AML-193 (cell line): ENCODE measurements around the gene FBXW4.

Source experiments
- DNase-seq, 2 experiments: peaks; one replicate each; lab custom pipeline; 2025; lab: John Stamatoyannopoulos, UW

Gene FBXW4

GRCh38 chr10:101696632-101697031 is 1.7 kb upstream of the FBXW4 start:
- DNase-seq, result no peak

DNA sequence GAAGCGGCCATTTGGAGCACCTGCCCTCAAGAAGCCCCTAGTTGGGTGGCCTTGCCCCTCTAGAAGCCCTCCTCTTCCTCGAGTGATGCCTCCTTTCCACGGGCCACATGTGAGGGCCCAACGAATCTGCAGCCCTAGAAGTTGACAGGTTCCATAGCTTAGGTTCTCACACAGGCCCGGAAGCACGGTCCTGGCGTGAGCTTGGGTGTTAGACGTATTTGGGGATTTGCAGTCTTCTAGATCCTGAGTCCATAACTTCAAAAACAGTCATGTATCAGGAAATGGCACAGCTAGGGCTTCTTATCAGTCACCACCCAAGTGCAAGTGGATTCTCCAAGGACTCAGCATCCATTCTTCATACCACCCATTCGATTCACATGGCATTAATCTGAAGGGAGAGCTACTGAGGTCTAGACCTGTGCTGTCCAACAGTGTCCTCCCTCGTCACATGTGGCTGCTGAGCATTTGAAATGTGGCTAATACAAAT is 477 bp upstream of the FBXW4 start:
- no peak for DNase-seq

DNA sequence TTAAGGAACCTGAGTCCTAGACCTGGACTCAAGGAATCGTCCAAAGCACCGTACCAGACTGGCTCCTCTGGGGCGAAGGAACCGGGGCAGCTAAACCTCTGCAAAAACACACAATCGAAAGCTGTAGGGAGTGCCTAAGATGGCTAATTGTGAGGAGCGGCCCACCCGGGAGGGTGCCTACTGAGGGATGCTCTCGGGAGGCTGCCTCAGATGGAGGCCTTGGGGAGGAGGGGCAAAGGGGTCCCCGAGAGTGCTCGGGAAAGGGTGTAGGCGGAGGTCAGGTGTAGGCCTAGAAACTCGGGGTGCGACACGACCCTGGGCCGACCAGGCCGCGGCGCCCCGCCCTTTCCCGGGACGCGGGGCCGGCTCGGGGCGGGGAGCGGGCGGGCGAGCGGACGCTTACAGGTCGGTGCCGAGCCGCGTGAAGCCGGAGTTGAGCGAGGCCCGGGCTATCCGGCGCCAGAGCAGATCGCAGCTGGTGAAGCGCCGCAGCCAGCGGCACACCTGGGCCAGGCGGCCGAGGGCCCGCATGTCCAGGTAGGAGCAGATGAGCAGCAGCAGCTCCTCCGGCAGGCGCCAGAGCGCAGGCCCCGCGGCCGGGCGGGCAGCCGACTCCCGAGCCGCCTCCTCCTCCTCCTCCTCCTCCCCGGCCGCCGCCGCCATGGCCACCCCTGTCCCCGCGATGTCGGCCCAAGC is 844 bp downstream of the FBXW4 start:
- DNase-seq, result peak in 1 of 2 experiments; percentile 28

GRCh38 chr10:101693651-101693977 is 1.4 kb downstream of the FBXW4 start:
- no peak for DNase-seq

DNA sequence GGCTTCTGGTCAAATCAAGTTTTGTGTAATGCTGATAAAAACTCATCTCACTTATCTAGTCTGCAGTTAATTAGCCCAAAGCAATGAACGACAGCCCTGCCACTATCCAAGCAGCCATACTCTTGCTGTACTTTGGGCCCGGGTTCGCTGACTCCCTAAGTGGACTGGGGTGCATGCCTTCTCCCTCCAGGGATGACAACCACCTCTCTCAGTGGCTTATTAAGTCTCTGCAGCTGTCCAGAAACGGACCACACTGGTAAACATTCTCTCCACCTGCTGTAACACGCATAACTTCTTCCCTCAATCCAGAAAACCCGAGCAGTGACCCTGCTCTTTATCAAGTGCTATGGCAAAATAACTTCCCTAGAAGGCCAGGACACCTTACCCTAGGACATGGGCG is 3.9 kb downstream of the FBXW4 start:
- no peak for DNase-seq

GRCh38 chr10:101690461-101690860 is 4.5 kb downstream of the FBXW4 start:
- no peak for DNase-seq

DNA sequence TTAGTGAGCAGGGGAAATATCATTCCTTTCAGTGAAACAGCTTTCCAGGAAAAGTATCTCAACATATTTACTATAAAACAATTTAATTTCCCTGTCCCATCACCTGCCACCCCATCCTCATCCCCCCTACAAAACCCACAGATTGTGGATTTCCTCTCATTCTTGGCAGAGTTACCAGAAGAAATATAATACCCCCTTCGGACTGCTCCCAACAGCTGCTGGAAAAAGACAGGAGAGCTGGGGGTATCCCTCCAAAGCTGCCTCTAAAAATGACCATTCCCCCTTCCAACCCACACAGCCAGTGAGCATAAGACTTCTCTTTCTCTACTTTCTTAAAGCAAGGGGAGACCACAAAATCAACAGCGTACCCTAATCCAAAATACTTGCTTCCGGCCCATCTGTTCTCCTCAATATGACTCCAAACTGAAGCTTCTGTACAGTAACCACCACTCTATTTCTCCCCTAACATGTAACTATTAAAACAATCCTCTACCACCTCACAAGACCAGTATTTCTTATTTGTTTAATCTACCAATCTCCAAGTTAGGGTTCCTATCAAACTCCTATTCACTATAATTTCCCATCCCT is 7.8 kb downstream of the FBXW4 start:
- DNase-seq, result no peak

DNA sequence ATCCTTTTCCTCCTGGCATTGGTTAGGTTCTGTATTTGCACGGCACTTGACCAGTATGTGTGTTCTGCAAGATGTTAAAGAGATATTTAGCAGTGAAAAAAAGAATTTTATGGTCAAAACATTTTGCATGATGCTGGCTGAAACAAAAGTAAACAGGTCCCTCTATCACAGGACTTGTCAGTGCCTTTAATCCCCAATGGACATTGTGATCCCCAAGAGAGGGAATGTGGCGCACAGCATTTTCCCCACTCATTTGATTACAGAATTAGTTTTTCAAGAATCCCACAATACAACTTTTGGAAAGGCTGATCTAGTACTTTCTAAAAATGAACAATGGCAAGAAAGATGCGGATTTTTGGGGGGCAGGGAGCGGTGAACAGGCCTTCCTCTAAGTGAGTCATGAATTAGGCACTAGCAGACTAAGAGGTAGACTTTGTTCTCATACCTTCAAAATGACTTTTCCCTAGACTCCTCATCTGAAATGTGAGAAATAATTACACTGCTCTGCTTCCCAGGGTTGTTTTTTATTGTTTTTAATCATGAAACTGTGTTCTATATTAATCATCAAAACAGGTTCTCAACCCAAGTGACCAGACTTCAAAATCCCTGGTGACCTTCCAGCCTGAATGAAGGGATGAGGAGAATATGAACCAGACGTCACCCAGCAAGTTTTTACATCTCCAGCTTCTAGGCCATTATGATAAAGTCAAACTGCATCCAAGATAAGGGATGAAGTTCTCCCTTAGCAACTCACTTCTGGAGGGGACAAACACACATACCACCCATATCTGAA is 8.6 kb downstream of the FBXW4 start:
- no peak for DNase-seq

DNA sequence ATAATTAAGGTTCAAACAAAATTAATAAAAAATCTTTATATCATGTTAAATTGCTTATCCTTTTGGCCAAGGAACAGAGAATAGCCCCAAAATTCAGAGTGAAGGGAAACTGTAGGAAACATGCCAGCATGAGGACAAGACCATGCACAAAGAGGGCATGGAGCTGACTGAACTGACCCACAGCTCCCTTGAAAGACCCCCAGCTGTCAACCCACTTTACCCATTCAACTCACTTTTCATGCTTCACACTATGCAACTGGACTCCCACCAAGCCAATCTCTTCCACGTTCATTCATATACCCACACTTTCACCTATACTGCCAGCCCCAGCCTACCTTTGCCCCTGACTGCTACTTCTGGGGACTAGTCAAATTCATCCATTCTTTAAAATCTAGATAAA is 10.2 kb downstream of the FBXW4 start:
- DNase-seq, result no peak

DNA sequence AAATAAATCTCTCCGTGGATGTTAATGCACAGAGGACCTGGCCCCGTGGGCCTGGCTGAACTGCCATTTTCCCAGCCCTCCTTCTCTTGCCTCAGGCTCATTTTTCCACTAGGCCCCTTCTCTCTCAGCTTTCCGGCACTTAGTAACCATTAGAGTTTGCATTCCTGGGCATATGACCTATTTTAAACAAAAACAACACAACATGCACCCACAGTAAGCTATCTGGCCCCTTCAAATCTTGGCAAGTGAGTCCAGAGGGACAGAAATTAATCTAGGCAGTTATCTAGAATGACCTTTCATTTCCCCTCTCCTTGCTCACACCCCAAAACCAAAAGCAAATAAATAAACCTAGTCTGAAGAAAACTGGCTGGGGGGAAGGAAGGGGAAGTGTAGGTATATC is 11.7 kb downstream of the FBXW4 start:
- DNase-seq, result no peak

DNA sequence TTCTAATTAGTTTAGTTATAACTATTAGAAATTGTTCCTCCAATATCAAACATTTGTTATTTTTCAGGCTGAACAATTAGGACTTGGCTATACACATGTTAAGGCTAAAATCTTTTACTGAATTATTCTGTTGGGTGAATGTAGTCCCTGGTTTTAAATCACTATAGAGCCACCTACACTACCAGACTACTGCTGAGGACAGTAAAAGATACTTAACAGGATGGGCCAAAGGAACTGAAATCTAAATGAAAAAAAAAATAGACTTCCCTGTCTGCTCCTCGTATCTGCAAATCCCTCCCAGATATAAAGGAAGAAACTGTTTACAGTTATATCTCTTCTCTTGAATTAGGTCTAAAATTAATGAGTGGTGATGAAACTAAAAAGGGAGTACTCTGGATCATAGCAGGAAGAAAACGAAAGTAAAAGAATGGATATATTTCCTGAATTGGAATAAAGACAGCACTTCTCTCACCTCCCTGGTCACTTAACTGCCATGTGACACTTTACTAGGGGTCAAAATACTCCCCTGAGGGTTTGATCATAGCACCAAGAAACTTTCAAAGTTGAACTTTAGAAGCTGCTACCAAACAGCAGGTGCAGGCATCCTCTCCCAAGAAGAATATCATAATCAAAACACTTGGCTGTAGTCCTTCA is 12.7 kb downstream of the FBXW4 start:
- DNase-seq, result no peak

DNA sequence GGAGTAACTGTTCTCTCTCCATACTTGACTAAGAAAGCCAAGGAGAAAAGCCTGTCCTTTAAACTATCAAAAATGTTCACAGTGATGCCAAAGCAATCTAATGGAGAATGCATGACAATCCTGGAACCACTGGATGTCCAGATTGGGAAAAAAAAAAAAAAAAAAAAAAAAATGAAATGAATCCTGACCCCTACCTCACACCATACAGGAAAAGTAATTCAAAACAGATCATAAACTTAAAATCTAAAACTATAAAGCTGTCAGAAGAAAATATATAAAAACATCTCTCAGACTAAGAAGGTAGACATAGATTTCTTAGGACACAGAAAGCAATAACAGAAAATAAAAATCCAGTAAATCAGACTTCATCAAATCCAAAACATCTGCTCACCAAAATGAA is 18.4 kb downstream of the FBXW4 start:
- DNase-seq, result no peak

DNA sequence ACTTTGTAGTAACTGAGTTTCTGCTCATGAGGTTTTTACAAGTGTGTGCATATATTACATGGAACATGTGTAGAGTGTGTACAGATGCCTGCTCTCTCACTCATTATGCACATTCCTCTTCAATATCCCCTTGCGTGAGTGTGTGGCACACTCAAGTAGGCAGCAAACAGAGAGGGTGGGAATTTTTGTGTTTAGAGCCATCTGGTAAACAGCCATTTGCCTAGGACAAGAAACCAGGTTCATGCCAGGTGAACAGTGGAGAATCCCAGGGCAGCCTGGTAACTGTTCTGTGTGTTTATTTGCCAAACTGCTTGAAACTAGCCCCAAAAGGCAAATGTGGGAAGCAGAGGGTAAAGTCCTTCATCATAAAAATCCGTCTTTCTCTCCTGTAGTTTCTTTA is 19.9 kb downstream of the FBXW4 start:
- no peak for DNase-seq

DNA sequence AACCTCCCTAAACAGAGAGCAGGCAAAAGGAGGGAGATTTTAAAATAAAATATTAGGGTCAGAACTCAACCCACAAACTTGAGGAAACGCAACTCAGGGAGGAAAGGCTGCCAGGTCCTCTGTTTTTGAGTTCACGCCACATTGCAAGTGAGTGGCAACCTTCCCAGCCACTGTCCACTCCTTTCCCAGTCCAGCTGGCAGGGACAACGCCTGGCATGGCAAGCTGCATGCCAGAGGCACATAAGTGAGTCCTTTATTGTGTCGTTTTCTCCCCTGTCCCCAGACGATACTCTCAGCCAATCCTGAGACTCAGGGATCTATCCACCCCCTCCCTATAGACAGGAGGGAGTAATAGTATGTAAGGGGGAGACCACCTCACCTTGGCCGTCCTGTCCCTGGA is 22.4 kb downstream of the FBXW4 start:
- no peak for DNase-seq

GRCh38 chr10:101671453-101671852 is 23.5 kb downstream of the FBXW4 start:
- no peak for DNase-seq

GRCh38 chr10:101670635-101671034 is 24.3 kb downstream of the FBXW4 start:
- DNase-seq, result no peak

DNA sequence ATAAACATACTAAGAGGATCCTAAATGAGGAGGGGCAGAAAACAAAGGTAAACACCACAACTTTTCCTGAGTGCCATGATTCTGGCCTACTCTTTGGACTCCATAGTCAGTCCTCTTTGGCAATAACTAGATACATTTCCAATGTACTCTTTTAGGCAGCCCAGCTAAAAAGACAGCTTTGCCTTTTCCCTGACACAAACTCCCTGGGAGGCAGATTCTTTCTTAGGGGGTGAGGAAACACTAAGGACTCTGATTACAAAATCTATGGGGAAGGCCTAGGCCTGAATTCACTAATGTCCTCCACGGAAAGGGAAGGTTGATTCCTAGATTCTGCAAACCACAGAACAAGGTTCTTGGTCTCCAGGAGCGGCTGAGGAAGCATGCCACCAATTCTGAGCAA is 25.8 kb downstream of the FBXW4 start:
- no peak for DNase-seq

- DNase-seq, result no peak
Observed at GRCh38 chr10:101668566-101668965, 26.4 kb downstream of the FBXW4 start.

- no peak for DNase-seq
Observed at GRCh38 chr10:101666083-101666482, 28.9 kb downstream of the FBXW4 start.

GRCh38 chr10:101663097-101663496 is 31.9 kb downstream of the FBXW4 start:
- DNase-seq, result no peak

- no peak for DNase-seq
Observed at GRCh38 chr10:101660256-101660655, 34.7 kb downstream of the FBXW4 start.

DNA sequence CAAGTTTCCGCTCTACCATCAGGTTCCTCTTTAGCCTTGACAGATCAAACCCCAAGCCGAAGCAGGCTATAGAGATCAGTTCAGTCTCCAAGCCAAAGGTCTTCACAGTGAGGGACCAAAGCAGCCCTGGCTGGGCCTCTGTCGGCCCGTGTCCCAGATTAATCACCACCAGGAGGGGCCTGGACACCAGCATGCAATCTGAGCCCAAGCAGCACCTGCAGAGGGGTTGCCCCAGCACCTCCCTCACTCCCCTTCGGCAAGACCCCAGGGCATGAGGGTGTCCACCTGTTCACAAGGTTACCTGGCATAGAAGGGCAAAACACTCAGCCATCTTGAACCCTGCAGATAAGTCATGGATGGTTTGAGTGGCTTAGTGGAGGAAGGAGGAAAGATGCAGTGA is 36.0 kb downstream of the FBXW4 start:
- no peak for DNase-seq

GRCh38 chr10:101656890-101657289 is 38.1 kb downstream of the FBXW4 start:
- DNase-seq, result no peak
